Immature natural killer cell (primary cell): Measurements from ENCODE around the gene GRM4. TPM values are rescaled to one million over a fixed set of nuclear protein-coding genes. Genes with fewer than 3 reads are reported as not detected.
A peak's percentile ranks its signal among the peaks of the same experiment; 100 is the strongest.
"Not testable (repeated sequence)": the region's sequence is repeated elsewhere in the genome, so short reads cannot be mapped to it uniquely, and the experiment has no call there.

Source experiments
- DNase-seq, 3 donors: peaks; one replicate each; pipeline ENCODE4 v3.0.0; 2022; ENCODE audit warnings: mixed read lengths in 1 of 3
- H3K27ac Mint-ChIP-seq, 6 donors: one replicate each; pipeline ENCODE4 v1.8.0; 2020; ENCODE audit warnings: mixed read lengths in 6 of 6, mild to moderate bottlenecking in 5 of 6, inconsistent platforms in 4 of 6, moderate library complexity in 3 of 6
- H3K27me3 Mint-ChIP-seq, 3 donors: one replicate each; pipeline ENCODE4 v1.8.0; 2020 to 2021; ENCODE audit warnings: low read depth in 3 of 3, mild to moderate bottlenecking in 3 of 3, mixed read lengths in 3 of 3, moderate library complexity in 3 of 3, inconsistent platforms in 1 of 3
- H3K36me3 Mint-ChIP-seq, 3 donors: one replicate each; pipeline ENCODE4 v1.8.0; 2020; ENCODE audit warnings: mixed read lengths in 3 of 3, inconsistent platforms in 2 of 3, mild to moderate bottlenecking in 2 of 3
- H3K4me1 Mint-ChIP-seq, 2 donors: one replicate each; pipeline ENCODE4 v1.8.0; 2020; ENCODE audit warnings: inconsistent platforms in 2 of 2, mild to moderate bottlenecking in 2 of 2, mixed read lengths in 2 of 2, moderate library complexity in 1 of 2
- H3K4me3 Mint-ChIP-seq, 5 donors: one replicate each; pipeline ENCODE4 v1.8.0; 2020; ENCODE audit warnings: mild to moderate bottlenecking in 5 of 5, mixed read lengths in 5 of 5, inconsistent platforms in 3 of 5, moderate library complexity in 3 of 5
- H3K9me3 Mint-ChIP-seq, 6 donors: one replicate each; pipeline ENCODE4 v1.8.0; 2020; ENCODE audit warnings: mild to moderate bottlenecking in 6 of 6, mixed read lengths in 6 of 6, inconsistent platforms in 4 of 6, moderate library complexity in 3 of 6
- polyA plus RNA-seq, 3 donors: library from polyadenylated mRNA; unstranded; fragments of 300-500 nt; fragmentation: Illumina TruSeq; gene quantifications; one replicate each; pipeline ENCODE4 v1.2.3, GENCODE V29; 2021

GRM4 gene
- polyA plus RNA-seq = not detected

GRCh38 chr6:34146021-34146782 is at the start of gene GRM4:
Gene GRM4, minus strand, starts transcription at chr6:34146087. Its CDS starts 12,591 bp downstream, at chr6:34133496.
- peak within 1 kb of the TSS; percentile 40 to 64 (median 60) for H3K4me3 Mint-ChIP-seq
- H3K27me3 Mint-ChIP-seq = peaks cover 13 to 20% (median 14%) of the 10 kb centered on the region in 3 donors
- peaks cover 0 to 15% of the 10 kb centered on the region in 2 donors for H3K4me1 Mint-ChIP-seq
- no peaks in the 10 kb centered on the region for H3K9me3 Mint-ChIP-seq
- H3K36me3 Mint-ChIP-seq = no peaks in the 10 kb centered on the region
- no peak within 1 kb of the TSS for H3K27ac Mint-ChIP-seq
- no peak for DNase-seq

GRCh38 chr6:34194772-34195171 is 48.9 kb upstream of the GRM4 start:
- no peak for DNase-seq
- H3K27me3 Mint-ChIP-seq = peaks cover 0 to 2% (median 2%) of the 10 kb centered on the region in 3 donors
- no peaks in the 10 kb centered on the region for H3K9me3 Mint-ChIP-seq
- H3K4me3 Mint-ChIP-seq = no peak overlapping the region
- peak overlapping the region in 1 of 6 donors; percentile 30 for H3K27ac Mint-ChIP-seq
- H3K4me1 Mint-ChIP-seq = peaks cover 4% of the 10 kb centered on the region in 2 donors
- no peaks in the 10 kb centered on the region for H3K36me3 Mint-ChIP-seq

GRCh38 chr6:34190504-34191122 is 44.7 kb upstream of the GRM4 start:
- Mint-ChIP-seq H3K4me1 (no peaks in the 10 kb centered on the region), H3K27ac (no peak overlapping the region), H3K27me3 (peaks cover 2 to 4% (median 3%) of the 10 kb centered on the region in 3 donors), H3K36me3 (no peaks in the 10 kb centered on the region), H3K9me3 (no peaks in the 10 kb centered on the region), H3K4me3 (no peak overlapping the region)
- DNase-seq = no peak

- no peaks in the 10 kb centered on the region for H3K36me3 Mint-ChIP-seq
- H3K27me3 Mint-ChIP-seq = peaks cover 2 to 4% (median 3%) of the 10 kb centered on the region in 3 donors
- H3K4me3 Mint-ChIP-seq = no peak overlapping the region
- no peaks in the 10 kb centered on the region for H3K4me1 Mint-ChIP-seq
- no peak overlapping the region for H3K27ac Mint-ChIP-seq
- no peaks in the 10 kb centered on the region for H3K9me3 Mint-ChIP-seq
- no peak for DNase-seq
These were observed 44.1 kb upstream of the GRM4 start for GRCh38 chr6:34189806-34190503.

- peaks cover 17 to 23% of the 10 kb centered on the region in 2 donors for H3K4me1 Mint-ChIP-seq
- H3K27me3 Mint-ChIP-seq = peaks cover 16 to 18% (median 17%) of the 10 kb centered on the region in 3 donors
- H3K27ac Mint-ChIP-seq = peak overlapping the region in 1 of 6 donors; percentile 24
- H3K9me3 Mint-ChIP-seq = peaks cover 5 to 12% (median 8%) of the 10 kb centered on the region in 6 donors
- DNase-seq, H3K36me3 Mint-ChIP-seq, H3K4me3 Mint-ChIP-seq: not testable (repeated sequence)
These were observed 38.8 kb upstream of the GRM4 start for GRCh38 chr6:34184726-34185125.

GRCh38 chr6:34182751-34183531 is 37.1 kb upstream of the GRM4 start:
- Mint-ChIP-seq H3K27me3 (peaks cover 16% of the 10 kb centered on the region in 3 donors), H3K36me3 (peaks cover 0 to 3% (median 0%) of the 10 kb centered on the region in 3 donors), H3K4me3 (peak overlapping the region; percentile 59 to 79 (median 72)), H3K27ac (peak overlapping the region; percentile 46 to 93 (median 78)), H3K9me3 (peaks cover 5 to 12% (median 8%) of the 10 kb centered on the region in 6 donors), H3K4me1 (peaks cover 17 to 23% of the 10 kb centered on the region in 2 donors)
- DNase-seq = peak; percentile 87 to 88 (median 87)

- Mint-ChIP-seq H3K27ac (peak overlapping the region; percentile 39 to 93 (median 78)), H3K36me3 (peaks cover 0 to 3% (median 0%) of the 10 kb centered on the region in 3 donors), H3K27me3 (peaks cover 14 to 18% (median 17%) of the 10 kb centered on the region in 3 donors), H3K9me3 (peaks cover 5 to 12% (median 8%) of the 10 kb centered on the region in 6 donors), H3K4me3 (peak overlapping the region in 3 of 5 donors; percentile 21 to 73 (median 52)), H3K4me1 (peaks cover 17 to 23% of the 10 kb centered on the region in 2 donors)
- peak; percentile 44 to 65 (median 58) for DNase-seq
These were observed 36.0 kb upstream of the GRM4 start for GRCh38 chr6:34181908-34182307.

GRCh38 chr6:34179106-34179720 is 33.3 kb upstream of the GRM4 start:
- Mint-ChIP-seq H3K27me3 (peaks cover 14 to 18% (median 16%) of the 10 kb centered on the region in 3 donors), H3K27ac (peak overlapping the region in 1 of 6 donors; percentile 27), H3K9me3 (peaks cover 5 to 12% (median 7%) of the 10 kb centered on the region in 6 donors), H3K4me1 (peaks cover 17 to 23% of the 10 kb centered on the region in 2 donors), H3K36me3 (peaks cover 0 to 3% (median 0%) of the 10 kb centered on the region in 3 donors), H3K4me3 (no peak overlapping the region)
- DNase-seq = no peak

GRCh38 chr6:34178357-34179105 is 32.6 kb upstream of the GRM4 start:
- Mint-ChIP-seq H3K27ac (peak overlapping the region in 1 of 6 donors; percentile 27), H3K27me3 (peaks cover 14 to 18% (median 16%) of the 10 kb centered on the region in 3 donors), H3K4me3 (no peak overlapping the region), H3K36me3 (peaks cover 0 to 3% (median 0%) of the 10 kb centered on the region in 3 donors), H3K9me3 (peaks cover 5 to 9% (median 6%) of the 10 kb centered on the region in 6 donors), H3K4me1 (peaks cover 17 to 20% of the 10 kb centered on the region in 2 donors)
- no peak for DNase-seq

GRCh38 chr6:34177181-34177591 is 31.3 kb upstream of the GRM4 start:
- H3K27me3 Mint-ChIP-seq = peaks cover 4 to 13% (median 7%) of the 10 kb centered on the region in 3 donors
- no peak for DNase-seq
- no peak overlapping the region for H3K4me3 Mint-ChIP-seq
- H3K27ac Mint-ChIP-seq = no peak overlapping the region
- no peaks in the 10 kb centered on the region for H3K9me3 Mint-ChIP-seq
- H3K36me3 Mint-ChIP-seq = no peaks in the 10 kb centered on the region
- peaks cover 5 to 7% of the 10 kb centered on the region in 2 donors for H3K4me1 Mint-ChIP-seq

- no peak for DNase-seq
- Mint-ChIP-seq H3K9me3 (no peaks in the 10 kb centered on the region), H3K36me3 (no peaks in the 10 kb centered on the region), H3K27me3 (peaks cover 0 to 13% (median 3%) of the 10 kb centered on the region in 3 donors), H3K4me1 (no peaks in the 10 kb centered on the region), H3K4me3 (no peak overlapping the region), H3K27ac (peak overlapping the region in 1 of 6 donors; percentile 28)
These were observed 30.6 kb upstream of the GRM4 start for GRCh38 chr6:34176261-34177031.
